ENCODE measurements around the gene SRGAP1. TPM values are rescaled to one million over a fixed set of nuclear protein-coding genes. Genes with fewer than 3 reads are reported as not detected.

SRGAP1 gene
- total and polyA plus RNA-seq, 2 of the 4 experiments (the other 2 are of a cell fraction) = 10.0 to 10.2 TPM

Small RNAs within 50 kb of the gene (microRNA-seq; reads per million reads assigned to microRNA genes)
- gene AC020611.1 (ENCODE audit: insufficient read depth, insufficient read length) = not detected
- not detected for gene RNU6-1009P (ENCODE audit: insufficient read depth, insufficient read length)

Small RNAs within 50 kb of the gene (small RNA-seq; reads per million reads assigned to genes)
- gene AC020611.1 (0 reads per million in 5 experiments), gene RNU6-1009P (0 to 1.2 (median 0) reads per million in 5 experiments)

Other genes with a start within 250 kb of the SRGAP1 start
- gene DPY19L2, start 176.2 kb upstream of the SRGAP1 start, total RNA-seq (2012; rRNA removed) = 0.90 and 1.4 TPM in 2 replicates
- gene DPY19L2, start 176.2 kb upstream of the SRGAP1 start, polyA plus RNA-seq (2012; rRNA removed) = 0.90 and 1.6 TPM in 2 replicates
- 9.0 and 9.7 TPM in 2 replicates for gene RXYLT1, start 64.8 kb upstream of the SRGAP1 start, total RNA-seq (2012; rRNA removed)
- 8.8 and 9.5 TPM in 2 replicates for gene RXYLT1, start 64.8 kb upstream of the SRGAP1 start, polyA plus RNA-seq (2012; rRNA removed)